Adrenal gland (tissue), 12 donors: ENCODE data around the gene CNTN5. TPM values are rescaled to one million over a fixed set of nuclear protein-coding genes. Genes with fewer than 3 reads are reported as not detected.

Experiments
- DNase-seq, 7 donors: peaks; one replicate each; pipeline ENCODE4 v3.0.0-alpha.2; 2019 to 2020
- H3K27ac ChIP-seq, 5 donors: fragments of 200-600 bp; sonication (generic) in 4 of 5; 1 replicate in 3 of 5; 2 replicates in 2 of 5; pipeline versions ENCODE4 v1.5.1 to v1.8.0; 2016 to 2020; ENCODE audit warnings: mild to moderate bottlenecking in 1 of 5
- H3K27me3 ChIP-seq: fragments of 200-600 bp; 2 replicates; pipeline ENCODE4 v1.8.0; 2021
- H3K36me3 ChIP-seq, 2 donors: fragments of 200-600 bp; replicated peaks in 1 of 2; 1 replicate in 1 of 2; 2 replicates in 1 of 2; pipeline versions ENCODE4 v1.5.1 to v1.8.0; 2018 to 2022
- H3K4me1 ChIP-seq, 2 donors: fragments of 200-600 bp; replicated peaks in 1 of 2; 1 replicate in 1 of 2; 2 replicates in 1 of 2; pipeline versions ENCODE4 v1.5.1 to v1.8.0; 2018 to 2021
- H3K4me3 ChIP-seq, 4 donors: fragments of 200-600 bp; sonication (generic) in 3 of 4; one replicate each; pipeline ENCODE4 v1.5.1; 2016 to 2018
- H3K9me3 ChIP-seq, 3 donors: fragments of 200-600 bp; sonication (generic) in 1 of 3; replicated peaks in 1 of 3; 1 replicate in 2 of 3; 2 replicates in 1 of 3; pipeline versions ENCODE4 v1.5.1 to v1.8.0; 2016 to 2021
- POLR2A ChIP-seq, 2 donors: fragments of 450-650 bp; IDR thresholded peaks; one replicate each; pipeline ENCODE4 v1.6.1; 2017; ENCODE audit warnings: antibody characterized with exemption in 2 of 2, mild to moderate bottlenecking in 2 of 2, moderate library complexity in 1 of 2
- WGBS, 4 donors: extraction: QIAGEN DNeasy Blood & Tissue Kit in 2 of 4; methylation state at CpG; one replicate each; pipeline versions ENCODE4 v1.1.5 to v1.1.7; 2013 to 2017; 5-methylcytosine and 5-hydroxymethylcytosine counted together
- intact Hi-C, 2 donors: fragments of 100-400 bp; cut with DNase I; formaldehyde crosslinking; loops; one replicate each; pipeline versions ENCODE4 v1.14.1 to v1.15.0; 2022 to 2023
- polyA plus RNA-seq, 3 donors: library from polyadenylated mRNA; stranded (reverse); fragments of 200-250 nt in 2 of 3; fragments of 350-450 nt in 1 of 3; fragmentation: Illumina TruSeq in 1 of 3; extraction: RNeasy Lipid Tissue Mini Kit (QIAGEN cat#74804) in 1 of 3; gene quantifications; one replicate each; pipeline ENCODE4 v1.2.3, GENCODE V29; 2013 to 2014
- total RNA-seq, 9 donors: library from RNA; depleted of rRNA in 4 of 9; stranded (reverse); fragments of >200 nt in 4 of 9; fragments of 120-200 nt in 1 of 9; fragmentation: NEBNext Ultra II Directional in 1 of 9; extraction: Animal tissue kit (Norgen Biotek cat#: 25700) in 1 of 9; gene quantifications; one replicate each; pipeline versions ENCODE4 v1.1.0 to v1.2.4, GENCODE V29; 2013 to 2023
- TF ChIP-seq, protein P1 (sequence below), 6 experiments: fragments of 450-650 bp in 4 of 6; fragments of 200-600 bp in 2 of 6; sonication (generic) in 1 of 6; IDR thresholded peaks; 1 replicate in 5 of 6; 2 replicates in 1 of 6; pipeline versions ENCODE4 v1.5.1 to v1.8.0; 2016 to 2021; ENCODE audit warnings: antibody characterized with exemption in 6 of 6, mild to moderate bottlenecking in 2 of 6, moderate library complexity in 1 of 6
- donor health status: healthy with polysubstance abuse.
- donor health status: Bipolar disorder and iron deficiency.
- donor health status: DM: yes; HTN: yes; CAD: no.
- donor health status: DM: no; HTN: no; CAD: no.
- donor health status: DM: no; HTN: no; CAD: no.
- donor health status: DM: yes; HTN: yes; CAD: no.

The CNTN5 gene
- total and polyA plus RNA-seq, 12 donors, result 0.07 to 107 (median 0.30) TPM; not detected in 8

DNA sequence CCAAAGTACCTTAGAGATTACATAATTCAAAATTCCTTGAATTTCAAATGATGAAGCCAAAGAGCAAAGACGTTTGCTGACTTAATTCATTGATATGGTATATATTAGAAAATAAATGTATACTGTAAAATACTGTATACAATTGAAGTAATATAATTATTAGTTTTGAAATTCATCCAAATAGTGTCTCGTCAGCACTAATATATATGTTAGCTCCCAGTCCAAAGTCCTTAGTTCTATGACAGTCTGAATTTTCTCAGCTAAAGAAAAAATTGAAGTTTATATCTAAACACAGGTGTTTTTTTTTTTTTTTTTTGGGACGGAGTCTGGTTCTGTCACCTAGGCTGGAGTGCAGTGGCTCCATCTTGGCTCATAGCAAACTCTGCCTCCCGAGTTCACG, 431.3 kb downstream of the CNTN5 start:
- 81 to 89% (median 86%) methylated on average over 5 of the region's 5 CpGs for WGBS, 4 donors
- no peaks in the 10 kb centered on the region for H3K27me3 ChIP-seq
- no peaks in the 10 kb centered on the region for H3K9me3 ChIP-seq
- H3K4me3 ChIP-seq, result no peak overlapping the region
- no peaks in the 10 kb centered on the region for H3K4me1 ChIP-seq
- intact Hi-C loops, result no loop called here
- TF ChIP-seq, protein P1, sequence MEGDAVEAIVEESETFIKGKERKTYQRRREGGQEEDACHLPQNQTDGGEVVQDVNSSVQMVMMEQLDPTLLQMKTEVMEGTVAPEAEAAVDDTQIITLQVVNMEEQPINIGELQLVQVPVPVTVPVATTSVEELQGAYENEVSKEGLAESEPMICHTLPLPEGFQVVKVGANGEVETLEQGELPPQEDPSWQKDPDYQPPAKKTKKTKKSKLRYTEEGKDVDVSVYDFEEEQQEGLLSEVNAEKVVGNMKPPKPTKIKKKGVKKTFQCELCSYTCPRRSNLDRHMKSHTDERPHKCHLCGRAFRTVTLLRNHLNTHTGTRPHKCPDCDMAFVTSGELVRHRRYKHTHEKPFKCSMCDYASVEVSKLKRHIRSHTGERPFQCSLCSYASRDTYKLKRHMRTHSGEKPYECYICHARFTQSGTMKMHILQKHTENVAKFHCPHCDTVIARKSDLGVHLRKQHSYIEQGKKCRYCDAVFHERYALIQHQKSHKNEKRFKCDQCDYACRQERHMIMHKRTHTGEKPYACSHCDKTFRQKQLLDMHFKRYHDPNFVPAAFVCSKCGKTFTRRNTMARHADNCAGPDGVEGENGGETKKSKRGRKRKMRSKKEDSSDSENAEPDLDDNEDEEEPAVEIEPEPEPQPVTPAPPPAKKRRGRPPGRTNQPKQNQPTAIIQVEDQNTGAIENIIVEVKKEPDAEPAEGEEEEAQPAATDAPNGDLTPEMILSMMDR (IDR thresholded peaks at IDR 0.05), result no peak
- TF ChIP-seq POLR2A (IDR thresholded peaks at IDR 0.05), result no peak
- DNase-seq, result no peak
- no peaks in the 10 kb centered on the region for H3K36me3 ChIP-seq
- H3K27ac ChIP-seq, result no peak overlapping the region

DNA sequence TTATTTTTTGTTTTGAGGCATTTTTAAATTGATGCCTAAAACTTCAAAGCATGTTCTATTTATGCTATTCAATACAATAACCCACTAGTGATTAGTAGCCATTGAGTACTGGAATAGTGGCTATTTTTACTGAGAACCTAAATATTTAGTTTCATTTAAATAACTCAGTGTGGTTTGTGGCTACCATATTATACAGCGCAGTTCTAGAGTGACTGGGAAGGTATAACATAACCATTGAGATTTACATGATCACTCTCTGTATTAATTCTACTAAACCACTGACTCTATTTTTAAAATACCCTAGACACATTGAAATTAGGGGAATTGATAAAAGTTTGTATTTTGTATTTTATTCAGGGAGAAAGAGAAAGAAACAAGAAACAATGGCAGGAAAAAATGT, 441.2 kb downstream of the CNTN5 start:
- H3K27ac ChIP-seq, result no peak overlapping the region
- WGBS, 4 donors, result 93 to 100% (median 98%) methylated on average over 1 of the region's 1 CpG
- TF ChIP-seq, protein P1 (IDR thresholded peaks at IDR 0.05), result no peak
- no peak for TF ChIP-seq POLR2A (IDR thresholded peaks at IDR 0.05)
- H3K36me3 ChIP-seq, result no peaks in the 10 kb centered on the region
- intact Hi-C loops, result no loop called here
- DNase-seq, result no peak
- H3K4me1 ChIP-seq, result no peaks in the 10 kb centered on the region
- H3K4me3 ChIP-seq, result no peak overlapping the region
- H3K9me3 ChIP-seq, result no peaks in the 10 kb centered on the region
- H3K27me3 ChIP-seq, result no peaks in the 10 kb centered on the region

DNA sequence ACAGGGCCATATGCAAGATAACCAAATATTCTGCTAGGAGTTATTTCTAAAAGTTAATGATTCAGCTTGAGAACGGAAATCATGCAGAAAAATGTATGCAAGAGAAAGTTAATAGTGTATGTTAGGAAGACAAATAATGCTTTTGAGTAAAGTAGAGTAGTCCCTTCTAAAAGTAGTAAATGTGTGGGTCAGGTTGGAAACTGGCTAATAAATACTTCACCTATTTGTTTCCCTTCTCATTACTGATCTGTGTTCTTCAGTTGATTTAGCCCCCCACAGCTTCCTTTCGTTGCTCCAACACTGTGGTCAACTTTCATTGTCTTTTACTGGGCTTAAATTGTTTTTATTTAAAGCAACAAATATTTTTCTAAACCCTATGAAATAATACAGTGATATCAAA, 444.2 kb downstream of the CNTN5 start:
- TF ChIP-seq, protein P1 (IDR thresholded peaks at IDR 0.05), result no peak
- TF ChIP-seq POLR2A (IDR thresholded peaks at IDR 0.05), result no peak
- H3K9me3 ChIP-seq, result no peaks in the 10 kb centered on the region
- H3K4me3 ChIP-seq, result no peak overlapping the region
- no peaks in the 10 kb centered on the region for H3K27me3 ChIP-seq
- H3K27ac ChIP-seq, result no peak overlapping the region
- 76 to 85% (median 84%) methylated on average over 2 of the region's 2 CpGs for WGBS, 4 donors
- no peaks in the 10 kb centered on the region for H3K36me3 ChIP-seq
- no peaks in the 10 kb centered on the region for H3K4me1 ChIP-seq
- intact Hi-C loops, result no loop called here
- DNase-seq, result no peak

DNA sequence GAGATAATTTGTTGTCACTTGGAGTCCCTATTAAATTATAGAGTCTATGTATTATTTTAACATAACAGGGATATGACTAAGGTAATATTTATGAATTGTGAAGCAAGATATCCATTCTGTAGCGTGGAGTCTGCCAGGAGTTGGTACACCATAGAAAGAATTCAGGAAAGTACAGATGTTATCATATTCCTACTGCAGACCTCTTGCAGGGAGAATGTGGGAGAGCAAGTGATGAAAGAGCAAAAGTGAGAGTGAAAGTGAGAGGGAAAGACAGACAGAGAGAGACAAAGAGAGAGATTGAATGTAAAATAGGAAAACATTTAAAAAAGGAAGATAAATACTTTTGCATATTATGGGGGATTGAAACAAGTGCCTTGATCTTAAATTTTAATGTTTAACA, 468.8 kb downstream of the CNTN5 start:
- no peaks in the 10 kb centered on the region for H3K27me3 ChIP-seq
- WGBS, 4 donors, result 70 to 80% (median 75%) methylated on average over 1 of the region's 1 CpG

More for the DNA sequence above, 468.8 kb downstream of the CNTN5 start:
- H3K4me3 ChIP-seq, result no peak overlapping the region
- TF ChIP-seq POLR2A (IDR thresholded peaks at IDR 0.05), result no peak
- TF ChIP-seq, protein P1 (IDR thresholded peaks at IDR 0.05), result no peak
- no peak for DNase-seq
- no peaks in the 10 kb centered on the region for H3K4me1 ChIP-seq
- H3K27ac ChIP-seq, result no peak overlapping the region
- no peaks in the 10 kb centered on the region for H3K36me3 ChIP-seq
- H3K9me3 ChIP-seq, result peaks cover 0 to 4% (median 0%) of the 10 kb centered on the region in 3 donors
- intact Hi-C loops, result no loop called here
